SK-N-MC (cell line): Measurements from ENCODE around the gene BICDL2.
"Not testable (repeated sequence)": the region's sequence is repeated elsewhere in the genome, so short reads cannot be mapped to it uniquely, and the experiment has no call there.

Experiments used
- DNase-seq: peaks from one replicate; pipeline ENCODE4 v3.0.0-alpha.2; 2011; ENCODE audit warnings: low read depth, low spot score
- H3K27ac ChIP-seq: fragments of 200-600 bp; sonication (generic); 2 replicates; pipeline ENCODE4 v1.5.1; 2016; ENCODE audit warnings: mixed run types
- H3K36me3 ChIP-seq: fragments of 200-600 bp; sonication (generic); 2 replicates; pipeline ENCODE4 v1.6.1; 2017; ENCODE audit warnings: antibody characterized with exemption, low read length, mixed read lengths; ENCODE audit not compliant: insufficient read depth
- H3K4me3 ChIP-seq: fragments of 200-600 bp; sonication (generic); 2 replicates; pipeline ENCODE4 v1.5.1; 2016
- H3K9ac ChIP-seq: fragments of 200-600 bp; sonication (generic); 2 replicates; pipeline ENCODE4 v1.8.0; 2017; ENCODE audit warnings: mixed run types, mixed read lengths; ENCODE audit not compliant: insufficient read length
- H3K9me3 ChIP-seq: fragments of 200-600 bp; sonication (generic); 2 replicates; pipeline ENCODE4 v1.6.1; 2017; ENCODE audit warnings: low read depth, mild to moderate bottlenecking, antibody characterized with exemption, low read length, moderate library complexity, mixed read lengths
- EZH2 ChIP-seq: fragments of 200-600 bp; sonication (generic); IDR thresholded peaks from one replicate; pipeline ENCODE4 v1.6.1; 2017; ENCODE audit warnings: antibody characterized with exemption
- FOXP2 ChIP-seq: optimal IDR thresholded peaks from 2 replicates; pipeline ENCODE3; 2011; ENCODE audit warnings: mild to moderate bottlenecking, moderate library complexity; ENCODE audit not compliant: insufficient read depth; ENCODE audit errors: extremely low read length, control extremely low read depth
- POLR2AphosphoS5 ChIP-seq: IDR thresholded peaks from 2 replicates; pipeline ENCODE4 v1.6.1; 2012; ENCODE audit warnings: mild to moderate bottlenecking, low read depth, low read length, borderline replicate concordance

The BICDL2 gene

DNA sequence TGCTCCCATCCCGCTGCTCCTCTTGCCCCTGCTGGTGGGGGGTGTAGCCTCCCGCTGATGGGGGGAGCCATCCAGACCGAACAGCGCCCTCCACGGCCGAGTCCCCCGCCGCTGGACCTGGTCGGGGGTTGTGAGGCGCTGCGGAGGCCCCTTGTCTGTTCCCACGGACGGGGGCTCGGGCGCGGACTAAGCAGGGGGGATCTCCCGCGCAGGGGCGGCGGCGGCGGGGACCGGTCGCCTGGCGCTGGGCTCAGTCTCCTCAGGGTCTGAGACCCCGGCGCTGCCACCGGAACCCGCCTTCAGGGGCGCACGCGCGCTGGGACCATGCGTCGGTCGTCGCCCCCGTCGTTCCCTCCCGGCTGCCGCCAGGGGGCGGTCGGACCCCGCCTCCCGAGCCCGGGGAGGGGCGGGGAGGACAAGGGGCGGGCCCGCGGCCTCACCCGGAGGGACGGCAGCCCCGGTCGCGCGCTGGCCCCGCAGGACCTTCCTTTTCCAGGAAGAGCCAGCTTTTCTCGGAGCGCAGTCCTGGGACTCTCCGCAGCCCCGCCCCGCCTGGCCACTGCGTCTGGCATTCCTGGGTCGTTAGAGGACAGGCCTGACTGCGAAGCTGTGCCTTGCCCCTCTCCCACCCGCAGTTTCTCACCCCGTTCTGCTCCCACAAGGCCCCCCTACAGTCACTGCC is 22.4 kb upstream of the BICDL2 start:
- DNase-seq: no peak
- Histone ChIP-seq H3K9ac (peak overlapping the region; percentile 86), H3K27ac (no peak overlapping the region), H3K4me3 (peak overlapping the region; percentile 90), H3K36me3 (no peaks in the 10 kb centered on the region), H3K9me3 (no peaks in the 10 kb centered on the region)
- TF ChIP-seq EZH2 (no peak), FOXP2 (peak; percentile 44), POLR2AphosphoS5 (peak; percentile 74; the same call in 1 of the 2 replicates)

DNA sequence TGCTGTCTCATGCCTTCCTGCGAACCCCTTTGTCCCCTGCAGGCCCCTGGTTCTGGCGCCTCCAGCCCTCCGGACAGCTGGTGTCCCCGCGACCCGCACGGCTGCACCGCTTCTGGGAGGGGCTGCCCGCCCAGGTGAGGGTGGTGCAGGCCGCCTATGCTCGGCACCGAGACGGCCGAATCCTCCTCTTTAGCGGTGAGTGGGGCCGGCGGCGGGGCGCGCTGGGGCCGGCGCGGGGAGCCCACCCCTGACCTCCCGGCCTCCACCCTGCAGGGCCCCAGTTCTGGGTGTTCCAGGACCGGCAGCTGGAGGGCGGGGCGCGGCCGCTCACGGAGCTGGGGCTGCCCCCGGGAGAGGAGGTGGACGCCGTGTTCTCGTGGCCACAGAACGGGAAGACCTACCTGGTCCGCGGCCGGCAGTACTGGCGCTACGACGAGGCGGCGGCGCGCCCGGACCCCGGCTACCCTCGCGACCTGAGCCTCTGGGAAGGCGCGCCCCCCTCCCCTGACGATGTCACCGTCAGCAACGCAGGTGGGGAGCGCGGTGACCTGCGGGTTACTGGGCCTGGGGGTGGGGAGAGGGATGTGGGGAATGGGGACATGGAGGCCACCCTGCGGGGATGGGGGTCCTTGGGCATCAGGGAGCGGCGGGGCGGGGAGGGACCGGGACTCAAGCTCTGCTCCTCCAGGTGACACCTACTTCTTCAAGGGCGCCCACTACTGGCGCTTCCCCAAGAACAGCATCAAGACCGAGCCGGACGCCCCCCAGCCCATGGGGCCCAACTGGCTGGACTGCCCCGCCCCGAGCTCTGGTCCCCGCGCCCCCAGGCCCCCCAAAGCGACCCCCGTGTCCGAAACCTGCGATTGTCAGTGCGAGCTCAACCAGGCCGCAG is 21.6 kb upstream of the BICDL2 start:
- no peak for TF ChIP-seq POLR2AphosphoS5
- TF ChIP-seq FOXP2: no peak
- no peak for TF ChIP-seq EZH2
- Histone ChIP-seq H3K36me3 (no peaks in the 10 kb centered on the region), H3K27ac (no peak overlapping the region), H3K9ac (peak overlapping the region; percentile 86), H3K9me3 (no peaks in the 10 kb centered on the region), H3K4me3 (peak overlapping the region; percentile 90)
- DNase-seq: no peak

- Histone ChIP-seq H3K36me3 (no peaks in the 10 kb centered on the region), H3K27ac (no peak overlapping the region), H3K4me3 (no peak overlapping the region), H3K9ac (no peak overlapping the region), H3K9me3 (no peaks in the 10 kb centered on the region)
- no peak for DNase-seq
- no peak for TF ChIP-seq FOXP2
- no peak for TF ChIP-seq POLR2AphosphoS5
- no peak for TF ChIP-seq EZH2
Observed at GRCh38 chr16:3057181-3058138, 20.7 kb upstream of the BICDL2 start.

GRCh38 chr16:3056336-3057180 is 19.8 kb upstream of the BICDL2 start:
- Histone ChIP-seq H3K4me3 (no peak overlapping the region), H3K36me3 (no peaks in the 10 kb centered on the region), H3K9me3 (no peaks in the 10 kb centered on the region), H3K27ac (no peak overlapping the region), H3K9ac (no peak overlapping the region)
- TF ChIP-seq FOXP2 (no peak), POLR2AphosphoS5 (no peak), EZH2 (no peak)
- DNase-seq: no peak

GRCh38 chr16:3055734-3056115 is 19.0 kb upstream of the BICDL2 start:
- H3K36me3 ChIP-seq, H3K9ac ChIP-seq, DNase-seq, H3K4me3 ChIP-seq, H3K9me3 ChIP-seq, H3K27ac ChIP-seq: not testable (repeated sequence)

GRCh38 chr16:3054965-3055733 is 18.4 kb upstream of the BICDL2 start:
- no peaks in the 10 kb centered on the region for H3K36me3 ChIP-seq
- H3K4me3 ChIP-seq: no peak overlapping the region

DNA sequence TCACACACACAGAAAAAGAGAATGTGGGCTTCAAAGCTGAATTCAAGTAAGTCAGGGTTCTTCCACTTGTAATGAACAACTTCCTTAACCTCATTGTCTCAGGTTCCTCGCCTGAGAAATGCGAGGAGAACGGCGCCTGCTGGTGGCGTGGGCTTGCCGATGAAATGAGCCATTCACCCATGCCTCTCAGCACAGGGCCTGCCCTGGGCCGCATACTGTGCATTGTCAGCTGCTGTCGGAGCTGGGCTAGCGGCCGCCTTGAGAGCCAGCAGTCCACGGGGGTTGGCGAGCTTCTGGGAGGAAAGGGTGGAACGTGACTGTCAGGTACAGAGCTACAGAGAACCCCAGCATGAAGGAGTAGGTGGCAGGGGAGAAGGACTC is 16.6 kb upstream of the BICDL2 start:
- not testable (repeated sequence) for H3K9me3 ChIP-seq, H3K9ac ChIP-seq, H3K4me3 ChIP-seq, H3K36me3 ChIP-seq, H3K27ac ChIP-seq, DNase-seq

More at GRCh38 chr16:3054965-3055733, 18.4 kb upstream of the BICDL2 start:
- Histone ChIP-seq H3K9me3 (no peaks in the 10 kb centered on the region), H3K9ac (no peak overlapping the region), H3K27ac (no peak overlapping the region)
- DNase-seq: no peak
- TF ChIP-seq FOXP2 (no peak), POLR2AphosphoS5 (no peak), EZH2 (no peak)

GRCh38 chr16:3052571-3053329 is 16.0 kb upstream of the BICDL2 start:
- DNase-seq: not testable (repeated sequence)

More at GRCh38 chr16:3052571-3053329, 16.0 kb upstream of the BICDL2 start:
- not testable (repeated sequence) for H3K4me3 ChIP-seq, H3K9ac ChIP-seq, H3K9me3 ChIP-seq, H3K36me3 ChIP-seq, H3K27ac ChIP-seq
